Suprapubic skin (tissue), 4 donors: ENCODE results near the gene RUNX2.

Experiments
- CTCF ChIP-seq, 2 donors: fragments of 200-600 bp in 1 of 2; fragments of 450-650 bp in 1 of 2; sonication (generic) in 1 of 2; IDR thresholded peaks; one replicate each; pipeline ENCODE4 v1.5.1; 2016 to 2019; ENCODE audit warnings: antibody characterized with exemption in 2 of 2, mild to moderate bottlenecking in 1 of 2, moderate library complexity in 1 of 2
- EP300 ChIP-seq: sonication (generic); formaldehyde crosslinking; IDR thresholded peaks from one replicate; pipeline ENCODE4 v1.6.1; 2017; ENCODE audit warnings: antibody characterized with exemption
- POLR2A ChIP-seq, 2 donors: fragments of 450-650 bp; IDR thresholded peaks; one replicate each; pipeline ENCODE4 v1.6.1; 2017; ENCODE audit warnings: antibody characterized with exemption in 2 of 2, mild to moderate bottlenecking in 2 of 2, moderate library complexity in 2 of 2
- POLR2AphosphoS5 ChIP-seq, 3 donors: sonication (generic); formaldehyde crosslinking; IDR thresholded peaks; one replicate each; pipeline ENCODE4 v1.6.1; 2017; ENCODE audit warnings: antibody characterized with exemption in 3 of 3

- TF ChIP-seq CTCF (IDR thresholded peaks at IDR 0.05), result no peak
- no peak for TF ChIP-seq POLR2AphosphoS5 (IDR thresholded peaks at IDR 0.05)
- TF ChIP-seq POLR2A (IDR thresholded peaks at IDR 0.05), result no peak
- no peak for TF ChIP-seq EP300
Observed at GRCh38 chr6:45388328-45388727, 60.2 kb downstream of the RUNX2 start.
